GM18867 (cell line): ENCODE measurements around the gene PPP1R3A.

Experiments used
- ATAC-seq: cut with Tn5 transposase; IDR thresholded peaks from one replicate; pipeline ENCODE4 v1.9.1; 2021; ENCODE audit warnings: mild to moderate bottlenecking, moderate library complexity; ENCODE audit not compliant: unreplicated experiment

PPP1R3A gene

GRCh38 chr7:113890331-113891030 lies 28.3 kb downstream of the PPP1R3A start:
- no peak for ATAC-seq

- ATAC-seq = no peak
Measured at GRCh38 chr7:113883096-113883495, 35.7 kb downstream of the PPP1R3A start.

- no peak for ATAC-seq
Measured at GRCh38 chr7:113880559-113880958, 38.2 kb downstream of the PPP1R3A start.

GRCh38 chr7:113878394-113878992 lies 40.3 kb downstream of the PPP1R3A start:
- ATAC-seq = no peak

- ATAC-seq = no peak
Measured at GRCh38 chr7:113875224-113875623, 43.6 kb downstream of the PPP1R3A start.

- ATAC-seq = no peak
Measured at GRCh38 chr7:113873554-113874151, 45.2 kb downstream of the PPP1R3A start.

GRCh38 chr7:113872981-113873380 lies 45.8 kb downstream of the PPP1R3A start:
- ATAC-seq = no peak

GRCh38 chr7:113867325-113867724 lies 51.5 kb downstream of the PPP1R3A start:
- ATAC-seq = no peak

GRCh38 chr7:113856010-113856409 lies 62.8 kb downstream of the PPP1R3A start:
- no peak for ATAC-seq

GRCh38 chr7:113840954-113841353 lies 77.9 kb downstream of the PPP1R3A start:
- ATAC-seq = no peak

GRCh38 chr7:113835367-113835766 lies 83.4 kb downstream of the PPP1R3A start:
- no peak for ATAC-seq

GRCh38 chr7:113832196-113832745 lies 86.5 kb downstream of the PPP1R3A start:
- no peak for ATAC-seq

- no peak for ATAC-seq
Measured at GRCh38 chr7:113831556-113831955, 87.3 kb downstream of the PPP1R3A start.

GRCh38 chr7:113828581-113828980 lies 90.2 kb downstream of the PPP1R3A start:
- ATAC-seq = no peak
